Hippocampal formation (tissue), 2 donors: Measurements from ENCODE around the gene CYTH1.
A peak's percentile ranks its signal among the peaks of the same experiment; 100 is the strongest.
"Not testable (repeated sequence)": the region's sequence is repeated elsewhere in the genome, so short reads cannot be mapped to it uniquely, and the experiment has no call there.

Experiments
- DNase-seq, 2 donors: peaks; one replicate each; lab custom pipeline; 2025; lab: John Stamatoyannopoulos, UW

The CYTH1 gene

DNA sequence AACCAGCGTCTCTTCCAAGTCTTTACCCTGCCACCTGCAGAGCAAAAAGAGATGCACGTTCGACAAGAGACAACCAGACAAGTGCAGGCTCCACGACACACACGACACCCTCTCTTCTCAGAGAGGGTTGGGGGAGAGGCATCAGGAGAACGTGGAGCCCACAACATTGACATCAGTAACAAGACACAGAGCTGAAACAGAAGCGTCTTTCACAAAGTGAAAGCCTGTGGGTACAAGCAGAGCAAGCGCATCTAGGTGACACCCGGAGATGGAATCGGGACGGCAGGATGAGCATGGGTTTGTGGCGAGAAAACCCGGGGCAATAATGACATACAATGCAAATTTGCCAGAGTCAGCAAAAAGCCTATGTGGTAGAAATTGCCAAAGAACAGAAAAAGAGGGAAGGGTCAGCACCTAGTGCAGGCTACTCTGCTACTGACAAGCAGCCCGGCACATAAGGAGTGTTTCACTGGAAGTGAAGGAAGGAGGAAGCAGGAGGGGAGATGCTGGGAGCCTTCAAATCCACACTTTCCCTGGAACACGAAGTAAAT lies 89.5 kb downstream of the CYTH1 start:
- no peak for DNase-seq

DNA sequence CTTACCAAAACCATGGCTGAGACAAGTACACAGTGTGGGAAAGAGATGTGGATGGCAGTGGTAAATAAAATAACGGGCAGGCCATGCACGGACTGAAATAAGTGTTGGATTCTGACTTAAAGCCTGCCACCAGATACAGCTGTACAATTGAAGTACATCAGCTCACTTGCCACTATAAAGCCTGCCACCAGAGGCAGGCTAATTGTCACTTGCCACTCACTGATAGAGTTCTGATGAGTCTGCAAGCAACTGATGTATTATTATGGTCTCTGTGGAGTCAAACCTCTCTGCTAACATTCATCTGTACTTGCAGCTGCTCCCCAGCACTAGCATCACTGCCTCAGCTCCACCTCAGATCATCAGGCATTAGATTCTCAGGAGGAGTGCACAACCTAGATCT lies 93.0 kb downstream of the CYTH1 start:
- no peak for DNase-seq

DNA sequence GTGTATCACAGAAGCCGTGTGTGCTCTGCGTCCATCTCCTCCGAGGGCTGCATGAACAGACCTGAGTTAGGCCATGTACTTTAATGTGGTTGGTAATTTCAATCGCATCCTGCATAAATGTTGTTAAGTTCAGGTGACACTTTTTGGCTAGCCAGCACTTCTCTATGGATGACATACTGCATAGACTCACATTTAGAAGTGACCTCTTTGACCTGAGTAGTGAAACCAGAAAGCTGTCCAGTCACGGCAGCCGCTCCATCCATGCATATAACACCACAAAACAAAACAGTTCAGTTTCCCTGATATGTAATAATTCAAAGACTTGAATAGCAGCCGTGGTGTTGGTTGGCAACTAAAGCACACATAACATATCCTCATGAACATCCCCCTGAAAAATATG lies 94.1 kb downstream of the CYTH1 start:
- no peak for DNase-seq

DNA sequence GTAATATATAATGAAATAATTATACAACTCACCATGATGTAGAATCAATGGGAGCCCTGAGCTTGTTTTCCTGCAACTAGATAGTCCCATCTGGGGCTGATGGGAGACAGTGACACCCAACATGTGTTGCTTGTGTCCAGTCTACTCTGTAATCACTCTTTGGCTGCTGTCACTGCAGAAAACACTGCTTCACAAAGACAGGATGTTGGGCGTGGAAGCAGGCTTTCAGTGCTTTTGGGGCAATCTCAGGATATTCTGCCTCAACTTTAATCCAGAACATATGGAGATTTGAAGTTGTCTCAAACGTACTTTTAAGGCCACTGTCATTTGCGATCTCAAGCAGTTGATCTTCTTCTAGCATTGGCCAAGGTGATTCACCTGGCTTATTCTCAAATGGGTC lies 94.9 kb downstream of the CYTH1 start:
- DNase-seq: no peak

DNA sequence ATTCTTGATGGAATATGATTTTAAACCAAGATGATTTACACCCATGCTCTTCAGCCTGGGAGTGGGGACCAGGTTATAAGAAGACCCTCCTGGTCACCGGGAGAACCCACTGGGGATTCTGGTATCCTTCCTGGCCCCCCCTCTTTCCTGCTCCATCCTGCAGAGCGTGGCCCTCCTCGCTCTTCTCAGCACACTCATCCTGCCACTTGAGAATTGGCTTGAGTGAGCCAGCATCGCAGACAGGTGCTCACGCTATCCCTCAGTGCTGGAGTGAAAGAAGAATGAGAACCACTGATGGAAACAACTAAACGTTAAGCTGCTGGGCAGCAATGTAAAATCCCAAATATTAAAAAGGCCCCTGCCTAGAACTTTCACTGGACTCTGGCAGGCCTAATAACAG lies 98.0 kb downstream of the CYTH1 start:
- no peak for DNase-seq

DNA sequence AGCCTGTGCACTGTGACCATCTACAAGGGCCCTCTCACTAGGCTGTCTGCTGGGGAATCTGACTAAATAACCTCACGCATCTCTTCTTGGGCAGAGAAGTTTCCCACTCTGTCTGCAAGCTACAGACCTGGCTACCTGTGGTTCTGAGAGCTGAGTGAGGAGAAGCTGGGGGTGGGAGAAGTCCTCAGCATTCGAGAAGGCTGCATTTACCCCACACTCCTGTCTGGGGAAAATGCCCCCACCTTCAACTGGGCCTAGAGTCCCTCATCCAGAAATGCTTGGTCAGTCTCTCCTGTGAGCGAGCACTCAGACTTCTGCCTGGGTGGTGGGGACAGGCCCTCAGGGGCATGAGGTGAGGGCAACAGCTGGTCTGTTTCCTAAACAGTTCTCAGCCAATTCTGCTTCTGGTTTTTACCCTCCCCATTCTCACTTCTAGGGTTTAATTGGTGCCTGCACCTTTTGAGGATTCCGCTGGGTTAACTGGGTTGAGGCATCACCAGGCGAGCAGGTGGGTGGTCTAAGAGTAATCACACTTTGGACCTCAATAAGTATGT lies 98.6 kb downstream of the CYTH1 start:
- DNase-seq: no peak

DNA sequence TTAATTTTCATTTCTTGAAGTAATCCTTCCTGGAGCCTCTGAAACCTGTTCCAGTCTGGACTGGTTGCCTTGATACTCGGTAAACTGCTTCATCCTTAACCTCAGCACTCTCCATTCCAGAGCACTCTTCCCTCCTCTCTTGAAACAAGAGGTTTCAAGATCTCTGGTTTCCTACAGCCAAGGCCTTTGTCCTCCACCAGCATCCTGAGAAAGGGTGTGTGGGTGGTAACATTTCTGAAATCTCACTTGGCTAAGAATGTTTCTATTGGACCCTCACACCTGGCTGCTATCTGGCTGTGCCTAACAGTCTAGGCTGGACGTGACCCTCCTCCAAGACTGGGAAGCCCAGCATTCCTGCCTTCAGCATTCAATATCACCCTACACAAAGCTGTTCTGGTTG lies 99.7 kb downstream of the CYTH1 start:
- no peak for DNase-seq

DNA sequence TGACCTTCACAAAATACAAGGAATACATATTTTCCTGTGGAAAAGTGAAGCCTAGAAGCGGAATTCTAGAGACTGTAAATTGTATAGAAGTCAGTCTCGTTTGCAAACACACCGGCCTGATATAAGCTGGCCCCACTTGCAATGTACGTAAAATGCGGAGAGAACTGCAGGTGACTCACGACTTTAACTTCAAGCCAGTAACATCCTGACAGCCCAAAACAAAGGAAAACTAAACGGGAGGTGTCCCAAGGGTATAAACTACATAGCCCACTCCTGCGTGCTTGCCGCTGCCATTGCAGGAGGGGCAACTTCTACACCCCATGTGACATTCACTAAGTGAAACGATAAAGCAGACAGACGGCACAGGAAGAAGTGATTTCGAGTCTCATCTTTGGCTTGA lies 101.6 kb downstream of the CYTH1 start:
- DNase-seq: no peak

DNA sequence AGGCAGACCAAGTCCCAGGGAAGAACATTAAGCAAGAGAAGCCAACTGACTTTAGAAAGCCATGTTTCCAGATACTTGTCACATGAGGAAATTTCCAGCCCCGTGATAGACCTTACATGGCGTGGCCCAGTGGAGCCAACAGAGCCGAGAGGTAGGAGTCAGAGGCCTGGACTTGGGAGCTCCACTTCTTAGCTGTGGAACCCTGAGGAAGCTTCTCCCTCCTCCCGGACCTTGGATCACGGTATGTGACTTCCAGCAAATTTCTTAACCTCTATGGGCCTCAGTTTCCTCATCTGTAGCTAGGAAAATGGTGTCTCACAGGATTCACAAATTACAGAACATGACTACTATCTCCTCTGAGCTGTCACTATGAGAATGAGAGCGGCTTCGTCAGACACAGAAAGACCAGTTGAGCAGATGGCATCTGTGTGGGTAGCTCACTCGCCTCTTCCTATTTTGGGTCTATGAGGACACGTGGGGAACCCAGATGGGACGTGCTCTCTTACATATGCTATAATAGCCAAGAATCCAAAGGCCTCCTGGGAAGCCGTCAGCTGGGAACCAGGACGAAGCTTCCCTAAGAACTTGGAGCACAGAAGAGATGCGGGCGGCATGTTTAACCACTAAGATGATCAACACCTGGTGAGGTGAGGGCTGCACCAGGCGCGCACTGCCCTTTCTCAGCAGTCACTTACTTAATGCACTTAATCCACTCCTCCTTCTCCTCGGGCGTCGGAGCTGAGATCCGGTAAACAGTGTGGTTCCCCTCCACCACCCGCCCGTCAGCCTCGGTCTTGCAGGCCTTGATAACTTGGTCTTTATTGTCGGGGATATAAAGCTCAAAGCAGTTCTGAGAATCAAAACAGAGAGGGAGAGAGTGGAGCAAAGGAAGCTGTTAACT lies 102.3 kb downstream of the CYTH1 start:
- peak in 1 of 2 donors; percentile 31 for DNase-seq

DNA sequence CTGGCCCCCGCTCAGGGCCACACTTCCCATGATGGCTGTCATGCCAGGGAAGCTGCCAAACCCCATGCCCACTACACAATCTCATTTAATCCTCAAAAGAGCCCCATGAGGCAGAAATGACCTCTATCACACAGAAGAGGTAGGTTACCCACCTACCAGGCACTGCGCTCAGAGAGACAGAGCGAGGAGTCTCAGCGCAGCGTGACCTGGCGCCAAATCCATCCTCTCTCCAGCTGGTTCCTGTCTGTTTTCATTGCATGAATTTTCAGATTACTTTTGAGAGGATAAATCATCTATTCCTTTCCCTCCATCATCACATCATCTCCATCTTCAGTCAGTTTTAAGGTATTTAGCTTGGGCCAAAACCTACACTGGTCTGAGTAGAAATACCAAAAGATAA lies 103.4 kb downstream of the CYTH1 start:
- DNase-seq: no peak

DNA sequence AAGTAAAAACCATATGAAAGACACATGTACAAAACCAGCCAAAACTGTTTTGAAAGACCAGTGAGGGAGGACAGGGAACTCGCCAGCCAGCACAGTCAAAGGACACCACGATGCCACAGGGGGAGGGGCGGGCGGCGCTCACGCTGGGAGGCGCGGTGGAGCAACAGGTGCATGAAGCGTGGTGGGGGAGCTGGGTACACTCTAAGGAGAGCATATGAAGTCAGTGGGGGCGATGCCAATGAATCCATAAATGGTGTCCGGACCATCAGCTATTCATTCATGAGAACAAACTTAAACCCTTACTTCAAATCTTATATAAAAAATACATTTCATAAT lies 103.9 kb downstream of the CYTH1 start:
- no peak for DNase-seq

DNA sequence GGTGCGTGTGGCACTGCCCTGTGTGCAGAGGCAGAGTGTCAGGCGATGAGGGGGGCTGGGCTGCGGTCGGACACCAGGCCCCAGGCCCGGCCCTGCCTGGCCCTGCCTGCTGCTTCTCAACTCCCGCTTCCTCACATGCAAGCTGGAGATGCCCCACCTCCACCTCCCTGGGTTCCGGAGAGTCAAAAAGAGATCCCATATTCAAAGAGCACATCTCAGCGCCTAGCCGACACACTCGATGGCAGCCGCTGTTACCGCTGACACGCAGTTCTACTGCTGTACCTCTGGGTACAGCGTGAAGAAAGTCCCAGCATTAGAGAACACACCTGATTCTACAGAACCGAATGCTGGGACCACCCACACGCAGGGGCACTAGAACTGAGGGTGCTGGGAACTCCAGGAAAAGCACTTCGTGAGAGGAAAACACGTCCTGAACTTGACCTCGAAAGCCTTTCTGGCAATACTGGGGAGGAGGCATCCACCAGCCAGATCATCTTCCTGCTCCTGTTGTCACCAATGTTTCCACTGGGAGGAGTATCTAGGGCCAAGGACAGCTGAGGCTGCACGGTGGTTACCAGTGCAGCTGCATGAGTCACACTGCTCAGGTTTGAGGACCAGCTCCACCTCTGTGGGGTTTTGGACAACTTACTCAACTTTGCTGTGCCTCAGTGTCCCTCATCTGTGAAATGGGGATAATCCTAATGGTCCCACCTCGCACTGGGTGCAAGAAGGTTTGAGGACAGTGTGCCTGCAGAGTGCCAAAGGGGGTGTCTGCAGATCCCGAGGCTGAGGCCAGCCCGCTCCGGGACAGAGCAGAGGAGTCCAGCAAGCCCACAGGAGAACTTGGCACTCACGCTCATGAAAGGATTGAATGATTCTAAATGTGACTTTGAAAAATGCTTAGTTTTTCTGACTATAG lies 104.5 kb downstream of the CYTH1 start:
- no peak for DNase-seq

DNA sequence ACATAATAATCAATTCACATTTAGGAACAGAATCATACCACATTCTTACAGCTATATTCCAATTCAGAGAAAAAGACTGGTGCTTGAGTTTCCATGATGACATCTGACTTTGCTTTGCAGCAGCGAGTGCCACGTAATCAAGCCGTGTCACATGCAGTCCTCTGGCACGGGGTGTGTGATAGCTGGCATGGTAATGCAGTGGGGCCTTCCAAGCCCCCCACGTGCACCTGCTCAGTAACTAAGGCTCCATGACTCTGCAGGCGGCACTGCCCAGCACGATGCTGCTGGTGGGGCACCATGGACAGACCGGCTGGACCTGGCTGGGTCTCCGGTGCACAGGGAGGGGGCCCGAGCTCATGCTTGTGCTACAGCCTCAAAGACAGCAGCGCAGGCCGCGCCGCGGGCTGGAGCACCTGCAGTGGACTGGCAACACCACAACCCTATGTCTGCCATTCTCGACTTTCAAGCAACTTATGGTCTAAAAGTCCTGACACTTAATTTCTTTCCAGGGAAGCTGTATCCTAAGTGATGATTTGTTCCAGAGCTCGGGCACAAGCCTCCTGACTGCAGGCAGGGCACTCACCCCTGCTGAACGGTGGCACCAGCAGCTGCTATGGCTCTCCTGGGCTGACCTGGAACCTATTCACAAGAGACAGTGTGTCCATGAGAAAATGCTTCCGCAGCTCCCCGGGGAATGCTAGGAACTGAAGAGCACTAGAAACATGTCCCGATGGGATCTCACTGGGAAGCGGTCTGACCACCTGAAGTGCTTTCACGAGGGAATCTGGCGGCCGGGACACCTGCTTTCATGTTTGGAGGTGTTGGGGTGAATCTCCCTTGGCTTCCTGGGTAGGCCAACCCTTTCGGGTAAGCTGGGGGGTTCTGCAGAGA lies 105.4 kb downstream of the CYTH1 start:
- no peak for DNase-seq

DNA sequence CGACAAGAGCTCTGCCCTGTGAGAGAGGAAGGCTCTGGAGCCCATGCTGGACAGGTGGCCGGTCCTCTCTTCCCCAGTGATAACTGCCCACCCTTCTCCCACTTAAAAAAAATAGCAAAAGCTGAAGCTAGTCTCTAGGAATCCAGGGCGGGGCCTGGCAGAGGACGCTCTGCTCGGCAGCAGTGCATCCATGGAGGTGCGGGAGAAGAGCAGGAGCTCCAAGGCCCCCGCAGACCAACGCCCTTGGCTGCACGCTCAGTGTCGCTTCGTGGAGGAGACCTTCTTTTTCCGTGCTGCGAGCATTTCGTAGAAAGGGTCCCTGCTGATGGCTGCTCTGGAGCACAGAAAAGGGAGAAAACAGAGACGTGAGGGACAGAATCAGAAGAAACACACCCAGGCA lies 106.2 kb downstream of the CYTH1 start:
- DNase-seq: no peak

DNA sequence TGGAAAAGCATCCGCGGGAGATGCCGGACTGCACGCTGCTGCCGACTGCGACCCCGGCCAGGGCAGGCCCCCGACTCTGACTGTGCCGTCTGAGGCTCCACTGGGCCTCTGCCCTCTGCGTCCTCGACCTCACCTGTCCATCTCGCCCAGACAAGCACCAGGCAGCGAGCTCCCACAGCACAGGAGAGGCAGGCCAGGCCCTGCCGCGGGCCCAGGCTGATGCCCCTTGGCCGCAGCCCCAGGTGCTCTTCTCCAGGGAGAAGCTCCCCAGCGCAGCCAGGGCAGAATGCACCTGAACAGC lies 106.8 kb downstream of the CYTH1 start:
- no peak for DNase-seq

DNA sequence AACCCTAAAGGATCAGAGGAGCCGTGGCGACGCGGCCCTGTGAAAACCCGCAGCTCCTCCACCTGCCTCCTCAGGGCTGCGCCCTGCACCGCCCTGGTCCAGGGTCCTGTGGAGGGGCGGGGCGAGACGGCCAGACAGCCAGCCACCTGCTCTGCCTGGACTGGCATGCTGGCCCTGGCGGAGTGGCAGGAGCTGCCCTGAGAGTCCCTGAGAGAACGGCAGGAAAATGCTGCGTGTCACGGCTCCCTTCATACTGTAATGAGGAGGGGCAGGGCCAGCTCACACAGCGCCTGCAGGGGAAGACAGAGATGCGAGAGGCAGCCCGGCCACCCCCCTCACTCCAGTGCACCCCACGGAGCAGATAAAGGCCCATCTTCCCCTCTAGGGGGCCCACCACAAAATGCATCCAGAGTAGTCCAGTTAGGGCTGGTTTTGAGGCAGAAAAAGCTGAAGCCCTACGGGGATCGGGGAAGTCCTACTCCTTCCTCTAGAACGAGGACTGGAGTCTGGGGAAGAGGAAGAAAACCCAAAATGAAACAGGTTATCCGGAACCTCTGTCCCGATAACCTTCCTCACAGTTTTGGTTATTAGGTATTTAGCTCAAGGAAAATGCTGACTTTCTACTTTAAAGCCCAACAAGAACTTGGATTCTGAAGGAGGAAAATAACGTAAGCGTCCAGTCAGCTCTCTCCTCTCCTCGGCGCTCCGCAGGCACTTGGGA lies 107.3 kb downstream of the CYTH1 start:
- no peak for DNase-seq

DNA sequence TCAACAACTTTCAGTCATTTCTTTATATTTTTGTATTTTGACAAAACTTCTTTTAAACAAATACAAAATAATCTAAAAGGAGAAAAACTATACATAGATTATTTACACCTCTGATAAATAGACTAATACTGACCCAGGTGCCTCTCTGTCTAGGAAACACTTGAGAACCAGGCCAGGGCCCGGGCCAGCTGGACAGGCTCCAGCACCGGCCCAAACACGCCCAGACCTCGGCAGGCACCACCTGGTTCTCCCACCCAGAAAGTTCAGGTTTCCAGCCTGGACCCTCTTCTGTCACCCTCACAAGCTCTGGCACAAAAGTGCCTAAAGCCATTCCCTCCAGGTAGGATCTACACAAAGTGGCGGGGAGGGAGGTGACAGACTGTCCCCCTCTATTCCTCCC lies 107.9 kb downstream of the CYTH1 start:
- DNase-seq: no peak

DNA sequence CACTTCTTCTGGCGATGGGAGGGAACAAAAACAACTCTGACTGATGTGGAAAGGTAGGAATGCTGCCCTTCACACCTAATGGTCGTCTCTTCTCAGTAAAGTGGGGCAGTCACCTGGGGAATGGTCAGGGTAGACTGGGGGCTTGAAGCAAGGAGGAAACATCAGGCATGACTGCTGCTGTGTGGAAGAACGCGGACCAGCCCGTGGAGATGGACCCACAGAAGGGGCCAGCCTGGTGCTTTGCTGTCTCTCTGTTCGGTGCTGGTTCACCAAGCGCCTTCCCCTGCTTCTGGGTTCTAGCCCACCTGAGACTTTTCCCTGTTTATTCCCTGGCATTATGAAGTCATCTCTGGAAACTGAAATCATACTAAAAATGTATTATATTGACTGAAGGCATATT lies 108.7 kb downstream of the CYTH1 start:
- no peak for DNase-seq

DNA sequence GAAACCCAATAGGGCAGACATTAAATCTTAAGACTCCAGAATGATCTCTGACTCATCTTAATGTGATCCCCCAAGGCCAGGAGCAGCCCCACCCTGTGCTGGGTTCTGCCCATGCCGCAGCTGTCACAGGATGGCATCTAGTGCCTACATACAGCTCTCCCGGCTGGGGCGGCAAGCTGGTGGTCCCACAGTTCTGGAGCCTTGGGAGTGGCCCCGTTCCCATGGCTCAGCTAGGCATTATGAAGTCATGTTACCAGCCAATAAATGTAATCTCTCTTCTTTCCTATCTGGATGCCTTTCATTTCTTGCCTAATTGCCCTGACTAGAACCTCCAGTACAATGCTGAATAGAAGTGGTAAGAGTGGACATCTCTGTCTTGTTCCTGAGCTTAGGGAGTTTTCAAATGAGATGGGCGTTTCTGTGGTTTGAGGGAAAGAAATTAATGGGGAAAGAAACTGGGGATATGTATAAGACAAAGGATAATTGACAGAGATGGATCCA lies 109.2 kb downstream of the CYTH1 start:
- no peak for DNase-seq

DNA sequence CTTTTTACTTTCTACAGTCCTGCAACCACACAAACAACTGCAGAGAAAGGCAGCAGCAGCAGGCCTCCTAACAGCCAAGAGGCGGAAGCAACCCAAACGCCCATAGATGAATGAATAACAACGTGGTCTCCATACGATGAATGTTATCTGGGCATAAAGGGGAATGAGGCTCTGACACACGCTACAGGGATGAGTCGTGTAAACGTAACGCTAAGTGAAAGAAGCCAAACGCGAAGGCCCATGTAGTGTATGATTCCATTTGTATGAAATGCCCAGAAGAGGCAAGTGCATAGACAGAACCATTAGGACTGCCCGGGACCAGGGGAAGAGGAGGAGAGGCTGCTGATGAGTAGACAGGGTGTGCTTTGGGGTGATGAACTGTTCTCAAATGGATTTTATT lies 110.1 kb downstream of the CYTH1 start:
- no peak for DNase-seq

DNA sequence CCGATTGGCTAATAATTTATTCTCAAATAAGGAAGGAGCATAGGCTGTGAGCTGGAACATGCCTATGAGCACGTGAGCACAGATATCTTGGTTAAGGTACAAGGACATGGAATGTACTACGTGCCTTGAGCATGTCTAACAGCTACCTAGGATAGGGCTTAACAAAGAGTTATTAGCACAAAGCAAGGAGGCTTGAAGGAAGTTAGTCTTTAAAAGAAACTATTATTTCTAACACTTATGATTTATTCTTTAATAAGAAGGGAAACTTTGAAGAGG lies 110.4 kb downstream of the CYTH1 start:
- DNase-seq: not testable (repeated sequence)
